K562 (cell line): Measurements from ENCODE around the gene VEGFB. TPM values are rescaled to one million over a fixed set of nuclear protein-coding genes. Genes with fewer than 3 reads are reported as not detected.

Source experiments
- BRD4 ChIP-seq: fragments of 200-600 bp; sonication (generic); IDR thresholded peaks from 2 replicates; pipeline ENCODE4 v1.6.1; 2017; ENCODE audit warnings: inconsistent platforms
- CTCF ChIP-seq, 3 experiments: IDR thresholded peaks in 2 of 3; conservative IDR thresholded peaks in 1 of 3; 2 replicates each; pipeline ENCODE4 v1.5.1; 2011 to 2012; ENCODE audit warnings: low read length in 3 of 3, mild to moderate bottlenecking in 3 of 3, control low read depth in 2 of 3, improper control_type of control experiment in 1 of 3, inconsistent platforms in 1 of 3, low read depth in 1 of 3, mixed read lengths in 1 of 3, moderate library complexity in 1 of 3; ENCODE audit not compliant: insufficient read depth in 2 of 3
- ETV5 ChIP-seq: sonication (generic); formaldehyde crosslinking; IDR thresholded peaks from 2 replicates; pipeline ENCODE4 v1.4.0; 2020; ENCODE audit warnings: low read depth, mild to moderate bottlenecking, missing genetic modification reagents
- GTF2A2 ChIP-seq: IDR thresholded peaks from 2 replicates; pipeline ENCODE4 v1.6.1; 2016; ENCODE audit warnings: mild to moderate bottlenecking, missing genetic modification characterization, missing compliant biosample characterization
- HMGXB4 ChIP-seq: sonication (generic); formaldehyde crosslinking; IDR thresholded peaks from 2 replicates; pipeline ENCODE4 v1.8.1; 2023; ENCODE audit warnings: mild to moderate bottlenecking, missing genetic modification reagents
- MAFF ChIP-seq: IDR thresholded peaks from 2 replicates; pipeline ENCODE4 v1.6.1; 2012; ENCODE audit warnings: low read length, improper control_type of control experiment
- MLX ChIP-seq, 2 experiments: fragments of 450-650 bp in 1 of 2; sonication (generic) in 1 of 2; formaldehyde crosslinking; conservative IDR thresholded peaks; 2 replicates each; pipeline versions ENCODE4 v1.4.0 to v1.8.1; 2020 to 2022; ENCODE audit warnings: mild to moderate bottlenecking in 1 of 2, missing genetic modification reagents in 1 of 2
- NELFE ChIP-seq: IDR thresholded peaks from 2 replicates; pipeline ENCODE4 v1.6.1; 2011; ENCODE audit warnings: mild to moderate bottlenecking; ENCODE audit not compliant: insufficient read depth, insufficient read length
- NR2F6 ChIP-seq: fragments of 450-650 bp; formaldehyde crosslinking; IDR thresholded peaks from 2 replicates; pipeline ENCODE4 v1.4.0; 2020; ENCODE audit warnings: mild to moderate bottlenecking
- POLR2AphosphoS5 ChIP-seq: IDR thresholded peaks from 2 replicates; pipeline ENCODE4 v1.6.1; 2011; ENCODE audit warnings: mild to moderate bottlenecking, low read depth, low read length, moderate library complexity; ENCODE audit not compliant: control insufficient read depth, insufficient read depth
- ZNF263 ChIP-seq: sonication (generic); formaldehyde crosslinking; IDR thresholded peaks from 2 replicates; pipeline ENCODE4 v1.8.0; 2022; ENCODE audit warnings: mild to moderate bottlenecking, missing genetic modification reagents, borderline replicate concordance
- ZNF764 ChIP-seq: fragments of 250-450 bp; sonication (Bioruptor Pico); IDR thresholded peaks from 2 replicates; pipeline ENCODE4 v1.4.0; 2020; ENCODE audit warnings: low read depth, mild to moderate bottlenecking, moderate library complexity
- polyA plus RNA-seq, 8 experiments: library from polyadenylated mRNA; depleted of rRNA in 4 of 8; stranded (reverse) in 5 of 8; unstranded in 3 of 8; fragments of >200 nt; fragmentation: Nextera tagmentation in 2 of 8; fragmentation: Illumina TruSeq in 1 of 8; extraction: Ambion mirVana in 2 of 8; extraction: Trizol in 1 of 8; gene quantifications; 2 replicates each; pipeline versions ENCODE4 v1.2.1 to v1.2.3, GENCODE V29; 2011 to 2014; ENCODE audit warnings: inconsistent platforms in 1 of 8, missing spikeins in 1 of 8
- total RNA-seq, 7 experiments: library from RNA; depleted of rRNA in 6 of 7; stranded (reverse); fragments of >200 nt in 6 of 7; fragmentation: Illumina TruSeq in 2 of 7; extraction: Trizol in 2 of 7; gene quantifications; 2 replicates each; pipeline versions ENCODE4 v1.2.1 to v1.2.3, GENCODE V29; 2011 to 2021; ENCODE audit warnings: low replicate concordance in 1 of 7
- TF ChIP-seq, protein P1 (sequence below), 2 experiments: fragments of 450-650 bp; IDR thresholded peaks; 2 replicates each; pipeline ENCODE4 v1.6.1; 2018; ENCODE audit warnings: mild to moderate bottlenecking in 2 of 2, low read depth in 1 of 2; ENCODE audit not compliant: partially characterized antibody in 2 of 2
- TF ChIP-seq, protein P2 (sequence below): IDR thresholded peaks from 3 replicates; pipeline ENCODE4 v1.6.1; 2011; ENCODE audit warnings: borderline replicate concordance, mild to moderate bottlenecking, moderate library complexity; ENCODE audit not compliant: insufficient read length; ENCODE audit errors: extremely low read depth

VEGFB gene
- total and polyA plus RNA-seq, 9 of the 15 experiments (the other 6 are each of a cell fraction or from before 2014, with no cell fraction given): 11.0 to 83.4 (median 25.7) TPM

GRCh38 chr11:64268893-64269539 is 34.6 kb downstream of the VEGFB start (continued):
- TF ChIP-seq NR2F6 (CRISPR knock-in tag) (no peak), HMGXB4 (CRISPR knock-in tag) (no peak), MLX (CRISPR knock-in tag; conservative IDR thresholded peaks at IDR 0.05) (no peak), NELFE (no peak), MAFF (no peak), CTCF (IDR thresholded peaks at IDR 0.05 in 2 of 3, conservative IDR thresholded peaks at IDR 0.05 in 1 of 3; ENCODE audit: insufficient read depth in 2 of 3, low read depth in 1 of 3, low read length in 3 of 3) (no peak), ZNF764 (CRISPR knock-in tag) (no peak), ZNF263 (CRISPR knock-in tag) (peak; percentile 52; the same call in 1 of the 2 replicates), POLR2AphosphoS5 (peak; percentile 26; the same call in 1 of the 2 replicates), GTF2A2 (tag) (no peak), ETV5 (CRISPR knock-in tag) (peak; percentile 95), BRD4 (peak; percentile 30; the same call in 1 of the 2 replicates)
- TF ChIP-seq, protein P1, sequence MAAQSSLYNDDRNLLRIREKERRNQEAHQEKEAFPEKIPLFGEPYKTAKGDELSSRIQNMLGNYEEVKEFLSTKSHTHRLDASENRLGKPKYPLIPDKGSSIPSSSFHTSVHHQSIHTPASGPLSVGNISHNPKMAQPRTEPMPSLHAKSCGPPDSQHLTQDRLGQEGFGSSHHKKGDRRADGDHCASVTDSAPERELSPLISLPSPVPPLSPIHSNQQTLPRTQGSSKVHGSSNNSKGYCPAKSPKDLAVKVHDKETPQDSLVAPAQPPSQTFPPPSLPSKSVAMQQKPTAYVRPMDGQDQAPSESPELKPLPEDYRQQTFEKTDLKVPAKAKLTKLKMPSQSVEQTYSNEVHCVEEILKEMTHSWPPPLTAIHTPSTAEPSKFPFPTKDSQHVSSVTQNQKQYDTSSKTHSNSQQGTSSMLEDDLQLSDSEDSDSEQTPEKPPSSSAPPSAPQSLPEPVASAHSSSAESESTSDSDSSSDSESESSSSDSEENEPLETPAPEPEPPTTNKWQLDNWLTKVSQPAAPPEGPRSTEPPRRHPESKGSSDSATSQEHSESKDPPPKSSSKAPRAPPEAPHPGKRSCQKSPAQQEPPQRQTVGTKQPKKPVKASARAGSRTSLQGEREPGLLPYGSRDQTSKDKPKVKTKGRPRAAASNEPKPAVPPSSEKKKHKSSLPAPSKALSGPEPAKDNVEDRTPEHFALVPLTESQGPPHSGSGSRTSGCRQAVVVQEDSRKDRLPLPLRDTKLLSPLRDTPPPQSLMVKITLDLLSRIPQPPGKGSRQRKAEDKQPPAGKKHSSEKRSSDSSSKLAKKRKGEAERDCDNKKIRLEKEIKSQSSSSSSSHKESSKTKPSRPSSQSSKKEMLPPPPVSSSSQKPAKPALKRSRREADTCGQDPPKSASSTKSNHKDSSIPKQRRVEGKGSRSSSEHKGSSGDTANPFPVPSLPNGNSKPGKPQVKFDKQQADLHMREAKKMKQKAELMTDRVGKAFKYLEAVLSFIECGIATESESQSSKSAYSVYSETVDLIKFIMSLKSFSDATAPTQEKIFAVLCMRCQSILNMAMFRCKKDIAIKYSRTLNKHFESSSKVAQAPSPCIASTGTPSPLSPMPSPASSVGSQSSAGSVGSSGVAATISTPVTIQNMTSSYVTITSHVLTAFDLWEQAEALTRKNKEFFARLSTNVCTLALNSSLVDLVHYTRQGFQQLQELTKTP (IDR thresholded peaks at IDR 0.05; ENCODE audit: low read depth in 1 of 2, partially characterized antibody in 2 of 2): peak; percentile 55
- TF ChIP-seq, protein P2, sequence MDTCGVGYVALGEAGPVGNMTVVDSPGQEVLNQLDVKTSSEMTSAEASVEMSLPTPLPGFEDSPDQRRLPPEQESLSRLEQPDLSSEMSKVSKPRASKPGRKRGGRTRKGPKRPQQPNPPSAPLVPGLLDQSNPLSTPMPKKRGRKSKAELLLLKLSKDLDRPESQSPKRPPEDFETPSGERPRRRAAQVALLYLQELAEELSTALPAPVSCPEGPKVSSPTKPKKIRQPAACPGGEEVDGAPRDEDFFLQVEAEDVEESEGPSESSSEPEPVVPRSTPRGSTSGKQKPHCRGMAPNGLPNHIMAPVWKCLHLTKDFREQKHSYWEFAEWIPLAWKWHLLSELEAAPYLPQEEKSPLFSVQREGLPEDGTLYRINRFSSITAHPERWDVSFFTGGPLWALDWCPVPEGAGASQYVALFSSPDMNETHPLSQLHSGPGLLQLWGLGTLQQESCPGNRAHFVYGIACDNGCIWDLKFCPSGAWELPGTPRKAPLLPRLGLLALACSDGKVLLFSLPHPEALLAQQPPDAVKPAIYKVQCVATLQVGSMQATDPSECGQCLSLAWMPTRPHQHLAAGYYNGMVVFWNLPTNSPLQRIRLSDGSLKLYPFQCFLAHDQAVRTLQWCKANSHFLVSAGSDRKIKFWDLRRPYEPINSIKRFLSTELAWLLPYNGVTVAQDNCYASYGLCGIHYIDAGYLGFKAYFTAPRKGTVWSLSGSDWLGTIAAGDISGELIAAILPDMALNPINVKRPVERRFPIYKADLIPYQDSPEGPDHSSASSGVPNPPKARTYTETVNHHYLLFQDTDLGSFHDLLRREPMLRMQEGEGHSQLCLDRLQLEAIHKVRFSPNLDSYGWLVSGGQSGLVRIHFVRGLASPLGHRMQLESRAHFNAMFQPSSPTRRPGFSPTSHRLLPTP: peak; percentile 82
